RWPE2 (cell line): ENCODE measurements around the gene FLCN.

Source experiments
- ATAC-seq: fragments of 200-7000 bp; cut with Tn5 transposase; 3 replicates; pipeline ENCODE4 v1.9.1; 2021; ENCODE audit warnings: low read depth
- DNase-seq: peaks from one replicate; pipeline ENCODE4 v3.0.0-alpha.2; 2020; ENCODE audit warnings: low spot score
- H3K27ac ChIP-seq: fragments of 450-650 bp; 2 replicates; pipeline ENCODE4 v1.5.1; 2017; ENCODE audit warnings: mild to moderate bottlenecking; ENCODE audit not compliant: poor library complexity, severe bottlenecking
- H3K27me3 ChIP-seq: fragments of 250-450 bp; sonication (Bioruptor Pico); 2 replicates; pipeline ENCODE4 v1.5.1; 2021; ENCODE audit warnings: mild to moderate bottlenecking, moderate library complexity; ENCODE audit not compliant: insufficient read depth, poor library complexity, severe bottlenecking
- H3K36me3 ChIP-seq: fragments of 250-450 bp; sonication (Bioruptor Pico); 2 replicates; pipeline ENCODE4 v1.5.1; 2020; ENCODE audit warnings: low read depth, mild to moderate bottlenecking, moderate library complexity
- H3K4me1 ChIP-seq: fragments of 250-450 bp; sonication (Bioruptor Pico); 2 replicates; pipeline ENCODE4 v1.5.1; 2021; ENCODE audit warnings: mild to moderate bottlenecking, moderate library complexity; ENCODE audit not compliant: insufficient read depth, poor library complexity, severe bottlenecking
- H3K4me3 ChIP-seq: fragments of 250-450 bp; sonication (Bioruptor Pico); 2 replicates; pipeline ENCODE4 v1.5.1; 2021; ENCODE audit warnings: mild to moderate bottlenecking, moderate library complexity; ENCODE audit not compliant: severe bottlenecking
- H3K9me3 ChIP-seq: fragments of 250-450 bp; sonication (Bioruptor Pico); 2 replicates; pipeline ENCODE4 v1.5.1; 2021; ENCODE audit warnings: mild to moderate bottlenecking, moderate library complexity; ENCODE audit not compliant: severe bottlenecking
- CTCF ChIP-seq: fragments of 450-650 bp; IDR thresholded peaks from one replicate; pipeline ENCODE4 v1.5.1; 2017; ENCODE audit warnings: mild to moderate bottlenecking, moderate library complexity; ENCODE audit not compliant: poor library complexity, severe bottlenecking

FLCN gene

DNA sequence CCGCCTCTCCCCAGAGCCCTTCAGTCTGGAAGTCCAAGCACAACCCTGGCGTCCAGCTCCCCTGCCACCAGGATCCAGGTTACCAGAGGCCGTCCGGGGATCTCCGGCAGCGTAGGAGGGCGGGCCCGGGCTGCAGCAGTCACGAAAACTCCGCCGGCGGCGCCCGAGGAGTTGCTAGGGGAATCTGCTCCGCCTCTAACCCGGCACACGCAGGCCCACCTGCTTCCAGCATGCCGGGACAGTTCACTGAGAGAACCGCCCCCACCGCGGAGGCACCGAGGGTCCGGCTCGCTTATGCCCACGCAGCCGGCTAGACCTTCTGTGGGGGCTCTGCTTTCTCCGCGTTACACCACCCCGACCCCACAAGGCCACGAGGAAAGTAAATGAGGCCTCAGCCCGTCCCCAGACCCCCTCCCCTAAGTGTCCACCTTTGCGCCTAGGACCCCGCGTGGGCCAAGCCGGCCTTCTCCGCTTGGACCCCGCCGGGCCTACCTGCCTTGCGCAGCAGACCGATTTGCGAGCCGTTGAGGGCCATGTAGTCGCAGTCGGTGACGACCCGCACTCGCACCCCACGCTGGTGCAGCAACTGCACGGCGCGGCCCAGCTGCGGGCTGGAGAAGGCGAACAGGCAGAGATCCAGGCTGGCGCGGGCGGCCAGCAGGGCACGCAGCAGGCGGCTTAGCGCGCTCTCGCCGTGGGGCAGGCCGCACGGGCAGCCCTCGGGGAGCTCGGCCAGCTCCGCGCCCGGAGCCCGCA is 31.4 kb downstream of the FLCN start:
- TF ChIP-seq CTCF, result peak; percentile 14
- peak; percentile 76 for ATAC-seq
- DNase-seq, result no peak
- Histone ChIP-seq H3K9me3 (no peaks in the 10 kb centered on the region), H3K27ac (peak overlapping the region; percentile 27), H3K36me3 (no peaks in the 10 kb centered on the region; the same call in 1 of the 2 replicates), H3K4me1 (no peaks in the 10 kb centered on the region), H3K4me3 (peak overlapping the region; percentile 37), H3K27me3 (no peaks in the 10 kb centered on the region)

DNA sequence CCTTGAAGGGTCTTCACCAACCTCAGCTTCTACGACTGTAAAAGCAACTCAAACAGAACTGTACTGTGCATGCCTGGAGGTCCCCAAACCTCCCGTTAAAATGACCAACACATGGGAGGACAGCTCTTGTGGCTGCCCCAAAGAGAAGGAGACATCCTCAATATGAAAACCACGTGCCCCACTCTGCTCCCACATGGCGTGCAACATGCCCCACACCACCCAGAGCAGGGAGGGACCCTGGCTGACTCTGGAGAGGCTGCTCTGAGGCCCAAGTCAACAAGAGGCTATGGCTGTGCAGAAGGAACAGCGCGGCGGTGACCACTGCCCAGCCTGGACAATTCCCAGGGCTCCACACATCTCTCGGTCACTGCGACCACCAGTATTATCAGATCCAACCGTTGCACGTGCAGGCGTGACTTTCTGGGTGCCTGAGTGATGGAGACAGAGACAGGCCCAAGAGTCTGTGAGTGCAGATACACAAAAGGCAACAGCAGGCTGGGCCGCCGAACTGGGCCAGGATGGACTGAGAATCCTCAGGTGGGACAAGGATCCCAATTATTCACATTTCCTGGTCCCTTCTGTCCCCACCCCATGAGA is 32.2 kb downstream of the FLCN start:
- H3K4me1 ChIP-seq, result no peaks in the 10 kb centered on the region
- H3K4me3 ChIP-seq, result peak overlapping the region; percentile 37
- DNase-seq (no peak), ATAC-seq (no peak)
- H3K27ac ChIP-seq, result no peak overlapping the region
- H3K36me3 ChIP-seq, result no peaks in the 10 kb centered on the region; the same call in 1 of the 2 replicates
- H3K9me3 ChIP-seq, result no peaks in the 10 kb centered on the region
- TF ChIP-seq CTCF, result no peak
- no peaks in the 10 kb centered on the region for H3K27me3 ChIP-seq

DNA sequence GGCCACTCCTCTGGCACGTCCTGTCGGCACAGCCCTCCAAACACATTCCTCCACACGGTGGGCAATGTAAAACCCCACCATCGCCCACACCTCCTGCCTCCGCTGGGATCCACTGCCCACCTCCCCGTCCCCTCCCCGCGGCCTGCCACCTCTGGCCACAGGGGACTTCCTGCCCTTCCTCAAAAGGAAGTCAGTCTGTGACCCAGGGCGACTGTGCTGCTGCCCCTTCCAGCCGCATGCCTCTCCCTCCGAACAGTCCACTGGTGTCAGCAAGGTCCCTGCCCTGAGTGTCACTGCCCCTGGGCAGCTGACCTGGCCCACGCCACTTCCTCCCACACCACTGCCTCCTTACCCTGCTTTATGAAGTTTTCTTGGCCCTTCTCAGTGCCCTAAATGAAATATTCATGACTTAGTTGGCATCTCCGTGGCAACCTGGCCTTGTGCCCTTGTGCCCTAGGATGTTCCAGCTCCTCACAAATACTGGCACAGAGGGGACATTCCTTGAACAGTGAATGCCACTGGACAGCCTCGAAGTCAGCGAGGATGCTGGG is 32.9 kb downstream of the FLCN start:
- ATAC-seq (no peak), DNase-seq (no peak)
- Histone ChIP-seq H3K4me1 (no peaks in the 10 kb centered on the region), H3K9me3 (no peaks in the 10 kb centered on the region), H3K27ac (no peak overlapping the region), H3K36me3 (no peaks in the 10 kb centered on the region; the same call in 1 of the 2 replicates), H3K27me3 (no peaks in the 10 kb centered on the region), H3K4me3 (no peak overlapping the region)
- no peak for TF ChIP-seq CTCF

GRCh38 chr17:17203173-17203730 is 33.7 kb downstream of the FLCN start:
- no peak for TF ChIP-seq CTCF
- H3K4me1 ChIP-seq, result no peaks in the 10 kb centered on the region
- DNase-seq (no peak), ATAC-seq (no peak)
- H3K4me3 ChIP-seq, result no peak overlapping the region
- H3K36me3 ChIP-seq, result no peaks in the 10 kb centered on the region; the same call in 1 of the 2 replicates
- no peaks in the 10 kb centered on the region for H3K27me3 ChIP-seq
- H3K27ac ChIP-seq, result no peak overlapping the region
- no peaks in the 10 kb centered on the region for H3K9me3 ChIP-seq
